CD14-positive monocyte (primary cell): ENCODE results near the gene ECPAS. TPM values are rescaled to one million over a fixed set of nuclear protein-coding genes. Genes with fewer than 3 reads are reported as not detected.
"Not testable (repeated sequence)": the region's sequence is repeated elsewhere in the genome, so short reads cannot be mapped to it uniquely, and the experiment has no call there.

Experiments used
- DNase-seq, 3 donors: peaks; one replicate each; pipeline ENCODE4 v3.0.0-alpha.2; 2011 to 2022
- H2AFZ ChIP-seq: 2 replicates; pipeline ENCODE4 v1.6.0; 2012; ENCODE audit warnings: mild to moderate bottlenecking, low read depth, low read length, inconsistent platforms; ENCODE audit not compliant: insufficient read depth, poor library complexity, severe bottlenecking
- H3K27ac ChIP-seq, 2 donors: 1 replicate in 1 of 2; 2 replicates in 1 of 2; pipeline ENCODE4 v1.5.1; 2012 to 2013; ENCODE audit warnings: low read length in 2 of 2, control low read depth in 1 of 2, inconsistent platforms in 1 of 2, low read depth in 1 of 2, mild to moderate bottlenecking in 1 of 2
- H3K27me3 ChIP-seq, 2 donors: one replicate each; pipeline versions ENCODE4 v1.6.0 to v1.6.1; 2011 to 2013; ENCODE audit warnings: low read length in 2 of 2; ENCODE audit not compliant: control insufficient read depth in 2 of 2, insufficient read depth in 2 of 2
- H3K36me3 ChIP-seq, 2 donors: replicated peaks in 1 of 2; 1 replicate in 1 of 2; 2 replicates in 1 of 2; pipeline versions ENCODE4 v1.5.1 to v1.6.1; 2012 to 2013; ENCODE audit warnings: low read length in 2 of 2, control low read depth in 1 of 2, inconsistent platforms in 1 of 2, mild to moderate bottlenecking in 1 of 2; ENCODE audit not compliant: insufficient read depth in 2 of 2, control insufficient read depth in 1 of 2
- H3K4me1 ChIP-seq, 2 donors: 1 replicate in 1 of 2; 2 replicates in 1 of 2; pipeline versions ENCODE4 v1.5.1 to v1.6.1; 2012 to 2013; ENCODE audit warnings: low read length in 2 of 2, control low read depth in 1 of 2, inconsistent platforms in 1 of 2, mild to moderate bottlenecking in 1 of 2, moderate library complexity in 1 of 2; ENCODE audit not compliant: insufficient read depth in 2 of 2, control insufficient read depth in 1 of 2
- H3K4me2 ChIP-seq: replicated peaks from 2 replicates; pipeline ENCODE3; 2012; ENCODE audit warnings: low read length, moderate library complexity, mild to moderate bottlenecking; ENCODE audit not compliant: poor library complexity, severe bottlenecking; ENCODE audit errors: extremely low read depth
- H3K4me3 ChIP-seq, 3 experiments: fragments of 200-600 bp in 1 of 3; sonication (generic) in 1 of 3; replicated peaks in 1 of 3; 1 replicate in 2 of 3; 2 replicates in 1 of 3; pipeline ENCODE4 v1.5.1; 2011 to 2013; ENCODE audit warnings: low read length in 3 of 3, mild to moderate bottlenecking in 3 of 3, control low read depth in 2 of 3, low read depth in 2 of 3, inconsistent platforms in 1 of 3, moderate library complexity in 1 of 3
- H3K79me2 ChIP-seq: 2 replicates; pipeline ENCODE4 v1.6.0; 2012; ENCODE audit warnings: mild to moderate bottlenecking, control low read depth, inconsistent platforms, low read length, moderate library complexity; ENCODE audit not compliant: insufficient read depth
- H3K9ac ChIP-seq: 2 replicates; pipeline ENCODE4 v1.6.0; 2017; ENCODE audit warnings: low read length, mild to moderate bottlenecking; ENCODE audit not compliant: insufficient read depth, poor library complexity, severe bottlenecking
- H3K9me3 ChIP-seq, 2 donors: replicated peaks in 1 of 2; 1 replicate in 1 of 2; 2 replicates in 1 of 2; pipeline versions ENCODE4 v1.5.1 to v1.6.1; 2012 to 2013; ENCODE audit warnings: low read length in 2 of 2, control low read depth in 1 of 2; ENCODE audit not compliant: control insufficient read depth in 1 of 2, insufficient read depth in 1 of 2
- H4K20me1 ChIP-seq: 2 replicates; pipeline ENCODE4 v1.6.0; 2012; ENCODE audit warnings: mild to moderate bottlenecking, low read length, control low read depth, moderate library complexity; ENCODE audit not compliant: insufficient read depth
- H3K27ac Mint-ChIP-seq, 7 donors: one replicate each; pipeline ENCODE4 v1.8.0; 2020; ENCODE audit warnings: mild to moderate bottlenecking in 7 of 7, mixed read lengths in 7 of 7, moderate library complexity in 6 of 7, inconsistent platforms in 2 of 7
- H3K27me3 Mint-ChIP-seq, 3 donors: one replicate each; pipeline ENCODE4 v1.8.0; 2021 to 2022; ENCODE audit warnings: low read depth in 3 of 3, mild to moderate bottlenecking in 3 of 3, mixed read lengths in 3 of 3, moderate library complexity in 3 of 3, inconsistent platforms in 1 of 3
- H3K36me3 Mint-ChIP-seq, 2 donors: one replicate each; pipeline ENCODE4 v1.8.0; 2020; ENCODE audit warnings: mixed read lengths in 2 of 2, inconsistent platforms in 1 of 2, mild to moderate bottlenecking in 1 of 2
- H3K4me1 Mint-ChIP-seq: one replicate; pipeline ENCODE4 v1.8.0; 2020; ENCODE audit warnings: mild to moderate bottlenecking, mixed read lengths
- H3K4me3 Mint-ChIP-seq, 2 donors: one replicate each; pipeline ENCODE4 v1.8.0; 2020; ENCODE audit warnings: mild to moderate bottlenecking in 2 of 2, mixed read lengths in 2 of 2, moderate library complexity in 1 of 2
- H3K9me3 Mint-ChIP-seq, 7 donors: one replicate each; pipeline ENCODE4 v1.8.0; 2020 to 2022; ENCODE audit warnings: mixed read lengths in 7 of 7, mild to moderate bottlenecking in 6 of 7, moderate library complexity in 6 of 7, inconsistent platforms in 2 of 7
- CTCF ChIP-seq: fragments of 200-600 bp; IDR thresholded peaks from one replicate; pipeline ENCODE4 v1.8.0; 2022; ENCODE audit warnings: antibody characterized with exemption, mild to moderate bottlenecking
- WGBS: methylation state at CpG from one replicate; pipeline ENCODE4 v1.1.5; 2013; ENCODE audit warnings: missing lambda C conversion rate; ENCODE audit not compliant: insufficient coverage; 5-methylcytosine and 5-hydroxymethylcytosine counted together
- intact Hi-C, 2 donors: fragments of 100-400 bp; cut with micrococcal nuclease; formaldehyde crosslinking; loops; one replicate each; pipeline versions ENCODE4 v1.15.0 to v1.15.1; 2023
- polyA plus RNA-seq, 3 donors: library from polyadenylated mRNA; depleted of rRNA in 1 of 3; unstranded in 2 of 3; stranded (reverse) in 1 of 3; fragments of 300-500 nt in 2 of 3; fragments of >200 nt in 1 of 3; fragmentation: Illumina TruSeq in 2 of 3; gene quantifications; 1 replicate in 2 of 3; 2 replicates in 1 of 3; pipeline ENCODE4 v1.2.3, GENCODE V29; 2012 to 2021

Gene ECPAS
- polyA plus RNA-seq, 3 donors, result 7.4 to 27.6 (median 15.9) TPM

GRCh38 chr9:111450124-111450523 is 34.1 kb downstream of the ECPAS start:
- no peak overlapping the region for H3K4me3 ChIP-seq
- TF ChIP-seq CTCF, result no peak
- Mint-ChIP-seq H3K9me3 (no peaks in the 10 kb centered on the region), H3K36me3 (peaks cover 25 to 31% of the 10 kb centered on the region in 2 donors), H3K27ac (no peak overlapping the region), H3K4me3 (no peak overlapping the region), H3K4me1 (no peaks in the 10 kb centered on the region), H3K27me3 (no peaks in the 10 kb centered on the region)
- H3K27me3 ChIP-seq, result no peaks in the 10 kb centered on the region
- H3K36me3 ChIP-seq, result peaks cover 9 to 50% of the 10 kb centered on the region in 2 donors
- H3K4me2 ChIP-seq, result no peak overlapping the region
- H4K20me1 ChIP-seq, result peaks cover 46% of the 10 kb centered on the region
- no peaks in the 10 kb centered on the region for H3K9me3 ChIP-seq
- intact Hi-C loops, result no loop called here
- peaks cover 48% of the 10 kb centered on the region for H3K79me2 ChIP-seq
- H3K27ac ChIP-seq, result no peak overlapping the region
- WGBS, result no CpG with 5 or more reads among the region's 2 CpGs
- DNase-seq, result no peak
- H3K4me1 ChIP-seq, result no peaks in the 10 kb centered on the region
- no peak overlapping the region for H3K9ac ChIP-seq
- no peak overlapping the region for H2AFZ ChIP-seq

GRCh38 chr9:111449705-111450104 is 34.5 kb downstream of the ECPAS start:
- Histone ChIP-seq H2AFZ (no peak overlapping the region), H4K20me1 (peaks cover 42% of the 10 kb centered on the region), H3K4me2 (no peak overlapping the region), H3K9me3 (no peaks in the 10 kb centered on the region), H3K27ac (no peak overlapping the region), H3K79me2 (peaks cover 44% of the 10 kb centered on the region), H3K9ac (no peak overlapping the region), H3K4me1 (no peaks in the 10 kb centered on the region), H3K36me3 (peaks cover 9 to 55% of the 10 kb centered on the region in 2 donors), H3K27me3 (no peaks in the 10 kb centered on the region), H3K4me3 (no peak overlapping the region)
- H3K36me3 Mint-ChIP-seq, result peaks cover 26 to 35% of the 10 kb centered on the region in 2 donors
- H3K4me1 Mint-ChIP-seq, result no peaks in the 10 kb centered on the region
- 88% methylated on average over 1 of the region's 1 CpG for WGBS
- no peak overlapping the region for H3K4me3 Mint-ChIP-seq
- no peak for DNase-seq
- H3K27ac Mint-ChIP-seq, result peak overlapping the region in 2 of 7 donors; percentile 26 to 33
- no peaks in the 10 kb centered on the region for H3K9me3 Mint-ChIP-seq
- intact Hi-C loops, result no loop called here
- TF ChIP-seq CTCF, result no peak
- H3K27me3 Mint-ChIP-seq, result no peaks in the 10 kb centered on the region

- H3K27ac ChIP-seq, H2AFZ ChIP-seq, H3K27ac Mint-ChIP-seq, intact Hi-C loops, DNase-seq, H3K4me1 Mint-ChIP-seq, H3K9me3 Mint-ChIP-seq, H3K9ac ChIP-seq, H3K4me3 Mint-ChIP-seq, H3K79me2 ChIP-seq, H3K4me3 ChIP-seq, H4K20me1 ChIP-seq, H3K9me3 ChIP-seq, H3K27me3 Mint-ChIP-seq, H3K4me1 ChIP-seq, H3K27me3 ChIP-seq, H3K4me2 ChIP-seq: not testable (repeated sequence)
- peaks cover 52 to 57% of the 10 kb centered on the region in 2 donors for H3K36me3 Mint-ChIP-seq
- H3K36me3 ChIP-seq, result peaks cover 29 to 82% of the 10 kb centered on the region in 2 donors
- no CpG with 5 or more reads among the region's 1 CpG for WGBS
These were observed 38.4 kb downstream of the ECPAS start for GRCh38 chr9:111445799-111446198.
